Ovary (tissue), 9 donors: Measurements from ENCODE around the gene PEX11A. TPM values are rescaled to one million over a fixed set of nuclear protein-coding genes. Genes with fewer than 3 reads are reported as not detected.

Experiments
- DNase-seq, 5 donors: peaks; one replicate each; pipeline ENCODE4 v3.0.0-alpha.2; 2019 to 2020
- H3K27ac ChIP-seq, 2 donors: fragments of 200-600 bp; one replicate each; pipeline versions ENCODE4 v1.5.1 to v1.8.0; 2019 to 2022
- H3K27me3 ChIP-seq: fragments of 200-600 bp; one replicate; pipeline ENCODE4 v1.8.0; 2022
- H3K36me3 ChIP-seq: fragments of 200-600 bp; sonication (generic); one replicate; pipeline ENCODE4 v1.5.1; 2019
- H3K4me1 ChIP-seq: one replicate; pipeline ENCODE4 v1.8.1; 2013; ENCODE audit warnings: mild to moderate bottlenecking, moderate library complexity; ENCODE audit not compliant: insufficient read depth
- H3K4me3 ChIP-seq: fragments of 200-600 bp; sonication (generic); one replicate; pipeline ENCODE4 v1.5.1; 2017
- H3K9me3 ChIP-seq, 2 donors: fragments of 200-600 bp in 1 of 2; sonication (generic) in 1 of 2; one replicate each; pipeline versions ENCODE4 v1.5.1 to v1.8.1; 2013 to 2019; ENCODE audit warnings: mild to moderate bottlenecking in 1 of 2, moderate library complexity in 1 of 2
- CTCF ChIP-seq, 3 donors: fragments of 450-650 bp in 2 of 3; fragments of 200-600 bp in 1 of 3; IDR thresholded peaks; one replicate each; pipeline versions ENCODE4 v1.5.1 to v1.8.0; 2016 to 2022; ENCODE audit warnings: antibody characterized with exemption in 3 of 3, mild to moderate bottlenecking in 1 of 3
- EP300 ChIP-seq: sonication (generic); formaldehyde crosslinking; IDR thresholded peaks from one replicate; pipeline ENCODE4 v1.6.1; 2017; ENCODE audit warnings: antibody characterized with exemption
- POLR2A ChIP-seq: fragments of 450-650 bp; IDR thresholded peaks from one replicate; pipeline ENCODE4 v1.6.1; 2017; ENCODE audit warnings: antibody characterized with exemption, mild to moderate bottlenecking, moderate library complexity
- WGBS, 3 donors: extraction: QIAGEN DNeasy Blood & Tissue Kit in 1 of 3; methylation state at CpG; one replicate each; pipeline versions ENCODE4 v1.1.5 to v1.1.7; 2013 to 2017; 5-methylcytosine and 5-hydroxymethylcytosine counted together
- intact Hi-C, 4 donors: fragments of 100-400 bp; cut with DNase I; formaldehyde crosslinking; loops; one replicate each; pipeline versions ENCODE4 v1.11.0 to v1.15.1; 2022 to 2023
- polyA plus RNA-seq, 2 donors: library from polyadenylated mRNA; stranded (reverse); fragments of 200-250 nt in 1 of 2; fragments of 350-450 nt in 1 of 2; fragmentation: Illumina TruSeq in 1 of 2; extraction: RNeasy Lipid Tissue Mini Kit (QIAGEN cat#74804) in 1 of 2; gene quantifications; one replicate each; pipeline ENCODE4 v1.2.3, GENCODE V29; 2013 to 2014
- total RNA-seq, 7 donors: library from RNA; depleted of rRNA in 2 of 7; stranded (reverse); fragments of >200 nt in 2 of 7; fragmentation: NEBNext Ultra II Directional in 3 of 7; extraction: Animal tissue kit (Norgen Biotek cat#: 25700) in 3 of 7; gene quantifications; one replicate each; pipeline versions ENCODE4 v1.1.0 to v1.2.4, GENCODE V29; 2016 to 2023
- donor health status: DM: no; HTN: no; CAD: no; lungs with moderate emphysema.
- donor health status: DM: no; HTN: no; CAD: no.
- donor health status: Bipolar disorder and iron deficiency.
- donor health status: DM: yes; HTN: yes; CAD: no.
- donor health status: DM: no; HTN: no; CAD: no.
- donor health status: DM: yes; HTN: yes; CAD: no.

The PEX11A gene
- total and polyA plus RNA-seq, 9 donors: 10.9 to 17.6 (median 12.6) TPM

DNA sequence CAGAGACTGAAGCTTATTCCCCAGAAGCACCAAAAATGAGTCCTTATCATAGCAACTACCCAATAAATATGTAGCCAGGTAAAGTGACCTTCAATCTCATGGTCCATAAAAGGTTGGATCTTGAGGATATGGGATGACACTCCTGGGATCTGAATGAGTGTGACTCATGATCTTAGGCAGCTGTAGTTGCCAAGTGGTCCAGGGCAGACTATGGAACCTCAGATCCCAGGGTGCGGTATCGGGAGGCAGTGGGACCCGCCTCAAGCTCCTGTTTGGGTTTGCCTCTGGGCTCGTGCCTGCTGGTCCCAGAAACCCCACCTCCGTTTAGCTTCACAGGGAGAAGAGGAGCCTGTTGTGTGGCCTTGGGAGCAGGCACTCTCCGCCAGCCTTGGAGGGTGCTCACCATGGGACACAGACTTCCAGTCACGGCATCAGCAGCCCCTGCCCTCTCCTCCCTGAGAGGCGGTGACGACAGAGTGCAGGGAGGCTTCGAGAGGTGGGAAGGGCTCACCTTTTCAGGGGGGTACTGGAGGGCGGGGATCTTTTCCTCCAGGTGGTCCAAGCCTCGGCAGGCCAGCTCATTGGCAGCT is 19.5 kb downstream of the PEX11A start:
- H3K4me1 ChIP-seq: peaks cover 8% of the 10 kb centered on the region
- no peak for TF ChIP-seq CTCF (IDR thresholded peaks at IDR 0.05)
- no peak for TF ChIP-seq EP300
- no peak for TF ChIP-seq POLR2A
- DNase-seq: peak in 1 of 5 donors; percentile 14
- no peaks in the 10 kb centered on the region for H3K36me3 ChIP-seq
- WGBS, 3 donors: 76 to 88% (median 86%) methylated on average over 12 of the region's 12 CpGs
- H3K27ac ChIP-seq: no peak overlapping the region
- no peaks in the 10 kb centered on the region for H3K9me3 ChIP-seq
- H3K27me3 ChIP-seq: no peaks in the 10 kb centered on the region
- H3K4me3 ChIP-seq: no peak overlapping the region
- intact Hi-C loops: no loop called here

DNA sequence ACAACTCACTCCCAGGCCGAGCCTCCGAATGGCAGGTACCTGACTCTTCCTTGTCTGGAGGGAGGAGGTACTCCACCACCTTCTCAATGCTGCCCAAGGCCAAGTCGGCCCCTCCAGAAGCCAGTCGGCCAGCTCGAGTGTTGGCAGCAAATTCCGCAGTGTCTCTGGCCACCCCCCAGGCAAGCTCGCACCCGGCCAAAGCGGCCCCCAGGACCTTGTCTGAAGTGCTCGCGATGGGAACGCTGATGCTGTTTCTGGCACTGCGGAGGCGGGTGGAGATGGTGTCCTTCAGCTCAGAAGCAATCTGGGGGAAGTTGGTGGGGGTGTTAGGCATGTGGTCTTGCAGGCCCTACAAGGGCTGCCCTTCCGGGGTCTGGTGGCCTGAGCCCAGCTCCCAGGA is 20.6 kb downstream of the PEX11A start:
- DNase-seq: no peak
- Histone ChIP-seq H3K36me3 (no peaks in the 10 kb centered on the region), H3K9me3 (no peaks in the 10 kb centered on the region), H3K27me3 (no peaks in the 10 kb centered on the region), H3K27ac (no peak overlapping the region), H3K4me3 (no peak overlapping the region), H3K4me1 (peaks cover 11% of the 10 kb centered on the region)
- 86 to 89% (median 86%) methylated on average over 15 of the region's 15 CpGs for WGBS, 3 donors
- intact Hi-C loops: no loop called here
- TF ChIP-seq EP300 (no peak), CTCF (IDR thresholded peaks at IDR 0.05) (no peak), POLR2A (no peak)

DNA sequence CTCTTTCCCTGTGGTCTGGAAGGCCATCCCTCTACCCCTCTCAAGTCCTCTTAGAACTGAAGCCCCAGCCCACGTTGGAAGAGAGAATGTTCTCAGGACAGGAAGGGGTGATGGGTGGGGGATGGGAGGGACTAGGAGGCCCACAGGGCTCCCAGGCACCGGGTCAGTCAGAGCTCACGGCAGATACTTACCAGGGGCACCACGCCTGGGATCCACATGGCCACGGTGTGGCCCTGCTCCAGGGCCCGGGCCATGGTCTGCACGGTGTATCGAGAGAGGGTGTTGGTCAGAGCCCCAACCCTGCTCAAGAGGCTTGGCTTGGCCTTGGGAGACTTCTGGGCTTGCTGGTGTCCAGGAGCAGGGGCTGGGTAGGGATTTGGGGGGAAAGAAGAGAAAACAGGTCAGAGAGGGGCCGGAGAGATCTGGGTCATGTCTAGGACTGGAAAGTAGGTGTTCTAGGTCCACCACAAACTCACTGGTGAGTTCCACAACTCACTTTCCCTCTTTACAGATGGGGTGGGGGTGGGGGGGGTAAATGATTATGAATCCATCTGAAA is 21.2 kb downstream of the PEX11A start:
- DNase-seq: no peak
- TF ChIP-seq POLR2A (no peak), EP300 (no peak), CTCF (IDR thresholded peaks at IDR 0.05) (no peak)

DNA sequence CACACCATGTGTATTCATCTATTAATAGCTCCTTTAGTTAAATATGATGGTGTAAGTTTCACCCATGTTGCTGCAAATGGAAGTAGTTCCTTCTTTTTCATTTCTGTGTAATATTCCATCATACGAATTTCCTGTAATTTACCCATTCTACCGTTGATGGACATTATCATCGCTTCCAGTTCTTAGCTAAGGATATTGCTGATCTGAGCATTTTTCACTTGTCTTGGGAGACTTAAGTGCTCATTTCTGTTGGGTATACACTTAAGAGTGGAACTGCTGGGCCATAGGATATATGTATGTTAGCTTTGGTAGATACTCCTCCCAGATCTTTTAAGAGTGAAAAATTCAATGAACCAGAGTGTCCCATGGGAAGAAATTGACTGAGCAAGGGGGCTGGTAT is 22.4 kb downstream of the PEX11A start:
- Histone ChIP-seq H3K4me3 (no peak overlapping the region), H3K36me3 (no peaks in the 10 kb centered on the region), H3K27me3 (no peaks in the 10 kb centered on the region), H3K4me1 (peaks cover 12% of the 10 kb centered on the region), H3K27ac (no peak overlapping the region), H3K9me3 (no peaks in the 10 kb centered on the region)
- TF ChIP-seq POLR2A (no peak), EP300 (no peak), CTCF (IDR thresholded peaks at IDR 0.05) (no peak)
- DNase-seq: no peak
- WGBS, 3 donors: 92 to 95% (median 94%) methylated on average over 3 of the region's 3 CpGs
- intact Hi-C loops: no loop called here

More for the DNA sequence above, 21.2 kb downstream of the PEX11A start:
- WGBS, 3 donors: 72 to 81% (median 80%) methylated on average over 8 to 9 of the region's 9 CpGs
- no peaks in the 10 kb centered on the region for H3K9me3 ChIP-seq
- no peak overlapping the region for H3K27ac ChIP-seq
- no peaks in the 10 kb centered on the region for H3K27me3 ChIP-seq
- no peak overlapping the region for H3K4me3 ChIP-seq
- H3K36me3 ChIP-seq: no peaks in the 10 kb centered on the region
- H3K4me1 ChIP-seq: peaks cover 11% of the 10 kb centered on the region
- intact Hi-C loops: no loop called here
